HG03558 (cell line): ENCODE data around the gene CNGA1.

ENCODE experiments used
- ATAC-seq: cut with Tn5 transposase; IDR thresholded peaks from one replicate; pipeline ENCODE4 v1.9.1; 2021; ENCODE audit warnings: moderate number of reproducible peaks; ENCODE audit not compliant: unreplicated experiment; ENCODE audit errors: extremely low read depth

Gene CNGA1

GRCh38 chr4:47914220-47914925, 102.1 kb downstream of the CNGA1 start, which contains the start of gene NFXL1:
Gene NFXL1, minus strand, starts transcription at chr4:47914583. Its CDS starts 380 bp downstream, at chr4:47914203.
- peak; percentile 89 for ATAC-seq

- ATAC-seq: peak; percentile 8
Observed at GRCh38 chr4:47913861-47914219, 102.6 kb downstream of the CNGA1 start.

- ATAC-seq: no peak
Observed at GRCh38 chr4:47913330-47913729, 103.2 kb downstream of the CNGA1 start.

- no peak for ATAC-seq
Observed at GRCh38 chr4:47907089-47907646, 109.3 kb downstream of the CNGA1 start.

- ATAC-seq: no peak
Observed at GRCh38 chr4:47899639-47900038, 116.8 kb downstream of the CNGA1 start.

GRCh38 chr4:47891928-47892327, 124.6 kb downstream of the CNGA1 start:
- no peak for ATAC-seq
